T47D (cell line): ENCODE measurements around the gene EGFL8.
"Not testable (repeated sequence)": the region's sequence is repeated elsewhere in the genome, so short reads cannot be mapped to it uniquely, and the experiment has no call there.

Experiments used
- DNase-seq, 2 experiments: peaks; one replicate each; pipeline versions ENCODE4 v3.0.0 to v3.0.0-alpha.2; 2011 to 2012; ENCODE audit warnings: low read depth in 1 of 2, low spot score in 1 of 2
- JUND ChIP-seq: IDR thresholded peaks from 2 replicates; pipeline ENCODE4 v1.6.1; 2012; ENCODE audit warnings: low read depth
- in situ Hi-C: cut with HindIII; loops from 2 replicates; pipeline ENCODE4 v1.10.0; 2016; ENCODE audit warnings: low sequenced_read_pairs, low pct_unique_long_range_greater_than_20kb

The EGFL8 gene

DNA sequence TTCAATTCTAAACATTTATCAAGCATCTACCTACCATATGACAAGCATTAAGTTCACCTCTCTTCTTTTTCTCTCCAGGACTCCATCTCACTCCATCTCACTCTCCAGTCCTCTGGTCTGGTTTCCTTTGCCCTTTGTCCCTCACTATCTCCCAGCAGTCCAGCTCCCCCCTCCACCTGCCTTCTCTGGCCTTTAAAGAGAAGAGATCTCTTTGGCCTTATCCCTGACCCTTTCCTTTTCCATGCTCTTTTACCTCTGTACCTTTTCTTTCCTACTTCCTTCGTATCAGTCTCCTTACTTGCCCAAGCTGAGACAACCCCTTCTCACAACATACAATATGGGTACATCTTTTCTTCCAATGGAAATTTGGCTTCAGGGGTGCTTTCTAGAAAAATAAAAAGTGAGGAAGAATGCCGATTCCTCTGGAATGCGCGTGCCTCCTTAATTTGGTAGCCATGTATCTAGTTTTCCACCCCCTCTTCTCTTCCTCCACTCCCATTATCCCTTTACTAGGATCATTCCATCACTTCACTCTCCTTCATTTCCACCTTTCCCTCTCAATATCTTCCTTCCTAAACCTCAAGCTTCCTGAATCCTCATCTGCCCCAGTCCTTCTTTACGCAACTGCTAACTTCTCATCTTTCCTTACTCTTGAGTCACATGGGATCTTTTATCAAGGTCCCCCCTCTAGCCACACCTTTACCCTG, 12.2 kb downstream of the EGFL8 start:
- TF ChIP-seq JUND = no peak
- in situ Hi-C loops = no loop called here
- no peak for DNase-seq

DNA sequence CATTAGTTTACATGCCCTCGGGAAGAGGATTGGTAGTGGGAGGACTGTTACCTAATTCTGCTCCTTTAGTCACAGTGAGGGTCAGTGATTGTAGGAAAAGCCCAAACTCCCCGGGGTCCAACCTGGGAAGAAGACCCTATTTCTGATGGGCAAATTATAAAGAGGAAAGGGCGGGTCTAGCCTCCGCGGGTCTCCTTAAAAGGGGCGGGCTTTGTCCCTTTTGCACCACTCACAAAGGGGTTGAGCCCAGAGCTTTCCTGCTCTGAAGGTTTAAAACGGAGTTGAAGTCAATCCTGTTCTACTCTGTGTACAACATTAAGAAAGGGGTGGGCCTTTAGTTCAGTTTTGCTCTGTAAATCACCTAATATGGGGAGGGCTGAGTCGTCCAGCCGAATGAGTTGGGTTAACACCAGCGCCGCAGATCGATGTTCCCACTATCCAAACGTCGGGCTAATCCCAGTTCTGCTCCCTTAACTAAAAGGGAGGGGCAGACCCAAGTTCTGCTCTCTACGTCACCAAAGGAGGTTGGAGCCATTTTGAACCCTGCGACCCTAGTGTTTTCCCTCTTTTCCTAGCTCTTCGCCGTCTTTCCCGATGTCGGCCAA, 12.9 kb downstream of the EGFL8 start:
- in situ Hi-C loops = no loop called here
- DNase-seq = no peak
- TF ChIP-seq JUND = no peak

DNA sequence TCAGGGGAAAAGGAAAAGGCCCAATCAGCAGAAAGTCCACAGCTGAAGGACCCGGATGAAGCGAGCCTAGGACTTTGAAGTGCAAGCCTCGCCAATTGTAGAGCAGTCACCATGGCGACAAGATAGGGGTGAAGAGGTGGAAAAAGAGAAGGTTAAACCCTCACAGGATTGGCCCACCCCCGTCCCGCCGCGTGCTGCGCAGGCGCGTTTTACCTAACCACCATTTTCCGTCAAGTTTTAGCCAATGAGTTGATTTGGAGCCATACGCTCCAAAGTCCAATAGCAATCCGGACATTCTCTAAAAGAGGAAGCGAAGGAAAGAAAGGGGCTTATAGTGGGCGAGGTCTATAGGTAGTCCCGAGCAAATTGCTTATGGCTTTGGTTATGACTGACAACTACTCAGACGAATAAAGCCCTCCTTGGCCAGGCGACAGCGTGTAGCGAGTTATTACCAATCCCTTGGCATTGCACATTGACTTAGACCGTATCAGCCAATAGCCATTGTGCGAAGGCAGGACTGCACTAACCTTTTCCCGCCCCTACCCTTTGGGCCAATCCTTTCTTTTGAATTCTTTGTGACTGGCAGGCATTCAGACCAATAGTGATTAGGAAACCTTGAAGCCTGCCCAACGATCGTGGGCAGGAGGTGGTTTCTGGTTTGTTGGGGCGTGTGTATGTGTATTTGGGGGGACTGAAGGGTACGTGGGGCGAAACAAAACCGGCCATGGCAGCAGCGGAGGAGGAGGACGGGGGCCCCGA, 13.6 kb downstream of the EGFL8 start, which contains the start of gene RNF5:
TSS of gene RNF5 (plus strand) at position 618 of the 759 bp plus-strand sequence. CDS start at position 725, 107 bp downstream.
- in situ Hi-C loops = no loop called here
- DNase-seq = peak; percentile 96 to 100
- TF ChIP-seq JUND = no peak

DNA sequence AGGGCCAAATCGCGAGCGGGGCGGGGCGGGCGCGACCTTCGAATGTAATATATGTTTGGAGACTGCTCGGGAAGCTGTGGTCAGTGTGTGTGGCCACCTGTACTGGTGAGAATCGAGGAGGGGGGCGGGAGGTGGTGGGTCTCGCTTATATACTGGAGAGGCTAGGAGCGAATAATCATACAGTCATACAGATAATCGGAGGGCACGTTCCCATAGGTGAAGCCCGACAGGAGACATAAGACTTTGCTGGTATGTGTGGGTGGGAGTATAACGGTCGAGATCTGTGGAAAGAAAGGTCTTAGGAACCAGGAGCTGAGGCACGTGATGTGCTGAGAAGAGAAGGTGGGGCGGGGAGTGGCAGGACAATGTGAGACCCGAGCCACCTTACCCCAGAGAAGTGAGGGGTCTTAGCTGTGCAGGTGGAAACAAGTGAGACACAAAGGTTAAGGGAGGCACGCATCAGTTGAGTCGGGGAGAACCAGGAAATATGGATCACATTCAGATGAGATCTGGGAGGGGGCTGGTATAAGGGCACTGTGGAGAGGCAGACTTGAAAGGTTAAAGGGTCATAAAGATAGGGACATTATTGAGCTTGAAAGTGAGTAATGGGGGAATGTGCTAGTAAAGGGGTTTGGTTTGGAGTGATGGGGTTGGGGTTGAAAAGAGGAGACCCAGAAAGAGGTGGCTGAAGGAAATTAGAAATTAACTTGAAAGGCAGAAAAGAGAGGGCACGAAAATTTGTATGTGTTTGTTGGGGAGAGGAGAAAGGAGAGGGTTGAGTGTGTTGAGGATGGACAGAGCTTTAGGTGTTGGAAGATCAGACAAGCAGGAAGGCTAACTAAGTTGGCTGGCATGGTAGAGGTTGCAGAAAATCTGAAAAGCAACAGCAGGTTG, 14.4 kb downstream of the EGFL8 start:
- in situ Hi-C loops = no loop called here
- DNase-seq = no peak
- TF ChIP-seq JUND = no peak

DNA sequence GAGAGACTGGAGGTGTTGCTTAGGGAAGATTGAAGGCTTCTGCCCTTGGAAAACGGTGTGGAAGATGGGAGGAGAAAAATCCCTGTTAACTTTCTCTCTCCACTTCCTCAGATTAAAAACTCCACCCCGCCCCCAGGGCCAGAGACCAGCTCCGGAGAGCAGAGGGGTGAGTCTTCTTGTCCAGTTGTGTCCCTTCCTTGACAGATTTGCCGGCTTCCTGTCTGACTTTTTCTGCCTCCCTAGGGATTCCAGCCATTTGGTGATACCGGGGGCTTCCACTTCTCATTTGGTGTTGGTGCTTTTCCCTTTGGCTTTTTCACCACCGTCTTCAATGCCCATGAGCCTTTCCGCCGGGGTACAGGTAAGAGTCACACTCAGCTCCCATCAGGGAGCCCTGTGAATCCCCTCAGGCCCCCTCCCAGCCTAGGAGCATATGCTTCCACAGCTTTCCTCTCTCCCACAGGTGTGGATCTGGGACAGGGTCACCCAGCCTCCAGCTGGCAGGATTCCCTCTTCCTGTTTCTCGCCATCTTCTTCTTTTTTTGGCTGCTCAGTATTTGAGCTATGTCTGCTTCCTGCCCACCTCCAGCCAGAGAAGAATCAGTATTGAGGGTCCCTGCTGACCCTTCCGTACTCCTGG, 15.5 kb downstream of the EGFL8 start:
- no peak for DNase-seq
- in situ Hi-C loops = no loop called here
- no peak for TF ChIP-seq JUND

DNA sequence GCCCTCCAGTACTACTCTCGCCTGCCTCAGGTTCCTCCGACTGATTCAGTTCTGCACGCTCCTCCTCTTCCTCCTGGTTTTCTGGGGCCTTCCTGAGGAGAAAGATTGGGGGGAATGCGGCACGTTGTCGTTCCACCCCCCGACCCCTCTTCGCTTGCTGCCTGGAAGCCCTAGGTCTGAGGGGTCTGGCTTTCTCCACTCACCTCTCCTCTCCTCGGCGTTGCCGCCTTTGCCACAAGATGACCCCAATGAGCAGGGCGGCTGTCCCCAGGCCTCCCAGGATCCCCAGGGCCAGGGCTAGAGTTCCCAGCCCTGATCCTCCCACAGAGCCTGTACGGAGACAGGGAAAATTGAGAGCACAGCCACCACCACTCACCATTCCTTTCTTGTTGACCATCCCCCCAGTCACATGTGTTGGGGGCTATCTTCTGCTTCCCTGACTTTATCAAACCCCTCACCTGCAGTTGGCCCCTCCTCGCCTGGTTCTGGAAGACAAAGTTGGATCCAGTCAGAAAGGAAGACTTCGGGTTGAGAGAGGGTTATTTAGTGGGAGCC, 16.8 kb downstream of the EGFL8 start:
- DNase-seq = no peak
- TF ChIP-seq JUND = no peak
- in situ Hi-C loops = no loop called here

DNA sequence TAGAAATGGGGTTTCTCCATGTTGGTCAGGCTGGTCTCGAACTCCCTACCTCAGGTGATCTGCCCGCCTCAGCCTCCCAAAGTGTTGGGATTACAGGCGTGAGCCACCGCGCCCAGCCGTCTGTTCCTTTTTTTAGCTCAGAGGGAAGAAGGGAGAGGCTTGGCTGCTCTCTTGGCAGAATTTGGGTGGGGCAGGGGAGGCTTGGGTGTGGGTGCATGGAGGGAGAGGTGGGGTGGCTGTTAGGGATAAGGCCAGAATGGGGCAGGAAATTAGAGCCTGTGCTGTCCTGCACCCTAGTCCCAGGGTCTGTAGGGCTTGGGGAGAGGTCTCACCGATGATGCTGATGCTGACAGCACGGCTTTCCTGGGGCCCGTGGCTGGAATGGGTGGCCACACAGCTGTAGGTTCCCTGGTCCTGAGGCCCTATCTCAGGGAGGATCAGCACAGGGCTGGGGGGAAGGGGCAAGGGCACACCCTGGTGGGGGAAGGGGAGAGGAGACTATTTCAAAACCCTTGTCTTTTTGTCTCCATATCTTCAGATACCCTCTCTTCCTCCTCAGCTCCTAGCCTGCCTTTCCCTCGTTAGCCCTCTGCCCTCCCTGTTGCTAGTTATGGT, 17.6 kb downstream of the EGFL8 start:
- TF ChIP-seq JUND = no peak
- in situ Hi-C loops = no loop called here
- DNase-seq = no peak

DNA sequence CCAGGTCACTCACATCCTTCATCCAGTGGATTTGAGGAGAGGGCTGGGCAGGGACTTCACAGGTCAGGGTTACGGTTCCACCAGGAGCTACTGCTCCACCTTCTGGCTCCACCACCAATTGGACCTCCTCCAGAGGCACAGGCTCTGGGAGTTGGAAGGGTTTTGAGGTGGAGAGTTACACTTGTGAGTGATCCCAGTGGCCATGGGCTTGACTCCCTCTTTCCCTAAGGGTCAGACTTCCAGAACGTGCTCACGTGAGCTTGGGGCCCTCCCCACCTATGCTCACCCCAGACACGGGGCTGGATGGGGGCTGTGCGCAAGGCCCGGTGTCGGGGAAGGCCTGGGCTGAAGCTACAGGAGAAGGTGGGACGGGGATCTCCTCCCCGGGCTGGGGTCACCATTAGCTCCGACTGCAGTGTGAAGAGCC, 18.2 kb downstream of the EGFL8 start:
- TF ChIP-seq JUND = no peak
- in situ Hi-C loops = no loop called here
- no peak for DNase-seq

DNA sequence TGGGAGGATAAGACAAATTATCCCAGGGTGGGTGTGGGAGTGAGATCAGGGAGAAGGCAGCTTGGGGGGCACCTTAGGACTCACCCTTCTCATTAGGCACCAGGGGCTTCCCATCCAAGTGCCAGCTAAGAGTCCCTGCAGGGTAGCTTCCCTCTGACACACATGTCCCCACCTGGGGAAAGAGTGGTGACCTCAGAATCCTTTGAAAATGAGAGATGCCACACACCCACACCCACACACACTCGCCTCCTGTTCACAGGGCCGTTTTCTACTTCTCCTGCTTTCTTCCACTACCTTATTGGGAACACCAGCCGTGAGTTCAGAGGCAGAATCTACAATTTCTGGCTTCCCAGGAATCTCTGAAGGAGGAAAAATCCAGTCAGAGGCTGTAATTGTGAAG, 18.6 kb downstream of the EGFL8 start:
- DNase-seq = no peak
- no peak for TF ChIP-seq JUND
- in situ Hi-C loops = no loop called here

DNA sequence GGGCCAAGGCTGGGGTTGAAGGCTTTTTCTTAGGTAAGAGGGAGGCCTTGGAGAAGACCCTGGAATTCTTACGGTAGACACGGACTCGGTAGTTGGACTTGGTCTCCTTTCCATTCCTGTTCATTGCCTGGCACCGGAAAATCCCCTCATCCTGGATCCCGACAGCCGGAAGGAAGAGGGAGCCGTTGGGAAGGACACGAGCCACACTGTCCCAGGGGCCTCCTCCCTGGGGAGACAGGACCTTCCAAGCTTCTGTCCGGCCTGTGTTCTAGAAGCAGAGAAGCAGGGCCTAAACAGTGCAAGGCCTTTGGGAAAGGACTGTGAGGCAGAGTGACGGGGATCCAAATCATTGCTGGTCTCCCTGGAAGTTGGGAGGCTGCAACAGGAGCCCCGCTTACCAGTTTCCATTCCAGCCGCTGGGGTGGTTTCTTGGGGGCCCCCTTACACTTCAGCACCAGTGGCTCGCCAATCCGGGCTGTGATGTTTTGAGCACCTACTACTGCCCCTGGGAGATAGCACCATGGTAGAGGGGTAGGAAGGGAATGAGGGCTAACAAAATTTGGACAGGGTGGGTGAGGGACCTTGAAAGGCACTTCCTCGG, 19.2 kb downstream of the EGFL8 start:
- no peak for DNase-seq
- in situ Hi-C loops = no loop called here
- no peak for TF ChIP-seq JUND

DNA sequence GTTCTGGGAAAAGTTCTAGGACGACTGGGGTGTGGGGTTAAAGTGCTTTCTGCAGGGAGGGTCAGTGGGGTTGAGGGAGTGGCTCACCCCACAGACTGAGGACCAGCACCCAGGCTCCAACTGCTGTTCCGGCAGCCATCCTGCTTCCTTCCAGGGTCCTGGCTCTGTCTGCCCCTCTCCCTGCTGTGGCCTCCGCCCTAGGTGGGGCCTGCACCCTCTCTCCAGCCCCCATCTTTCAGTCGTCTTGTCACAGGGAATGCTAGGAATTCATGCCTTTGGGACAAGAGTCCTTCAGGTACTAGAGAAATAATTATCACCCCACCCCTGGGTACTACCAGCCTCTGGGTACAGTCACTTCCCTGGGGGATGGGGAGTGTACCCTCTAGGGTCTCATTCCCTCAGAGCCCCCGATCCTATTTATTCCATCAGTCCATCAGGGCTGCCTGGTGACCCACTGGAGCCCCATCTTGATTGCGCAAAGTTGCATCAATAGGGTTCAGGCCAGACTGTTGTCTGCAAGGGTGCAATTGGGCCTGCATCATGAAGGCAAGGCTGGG, 19.8 kb downstream of the EGFL8 start, which contains the start of gene AGER:
TSS of gene AGER (minus strand) at position 170 of the 557 bp plus-strand sequence. CDS start at position 139, 31 bp downstream.
- TF ChIP-seq JUND = no peak
- DNase-seq = no peak
- in situ Hi-C loops = no loop called here

DNA sequence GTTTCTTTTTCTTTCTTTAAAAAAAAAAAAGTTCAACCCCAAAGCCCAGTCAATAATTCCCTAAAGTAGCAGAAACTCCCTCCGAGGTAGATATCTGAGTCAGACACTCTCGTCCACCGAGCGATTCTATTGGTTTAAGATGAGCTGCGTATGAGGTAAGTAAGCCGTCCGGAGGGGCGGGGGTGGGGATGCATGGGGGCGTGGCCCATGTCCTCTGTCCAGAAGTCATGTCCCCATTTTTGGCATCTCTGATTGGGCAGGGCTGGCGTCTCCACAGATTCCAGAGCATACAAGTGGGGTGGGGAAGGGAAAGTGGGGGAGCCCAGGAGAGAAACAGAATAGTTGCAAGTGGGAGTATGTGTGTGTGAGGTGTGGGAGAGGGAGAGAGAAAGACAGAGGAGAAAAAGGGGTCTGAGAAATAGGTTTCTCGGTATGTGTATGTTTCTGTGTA, 21.3 kb downstream of the EGFL8 start:
- peak in 1 of 2 experiments; percentile 58 for DNase-seq
- in situ Hi-C loops = not testable (repeated sequence)

DNA sequence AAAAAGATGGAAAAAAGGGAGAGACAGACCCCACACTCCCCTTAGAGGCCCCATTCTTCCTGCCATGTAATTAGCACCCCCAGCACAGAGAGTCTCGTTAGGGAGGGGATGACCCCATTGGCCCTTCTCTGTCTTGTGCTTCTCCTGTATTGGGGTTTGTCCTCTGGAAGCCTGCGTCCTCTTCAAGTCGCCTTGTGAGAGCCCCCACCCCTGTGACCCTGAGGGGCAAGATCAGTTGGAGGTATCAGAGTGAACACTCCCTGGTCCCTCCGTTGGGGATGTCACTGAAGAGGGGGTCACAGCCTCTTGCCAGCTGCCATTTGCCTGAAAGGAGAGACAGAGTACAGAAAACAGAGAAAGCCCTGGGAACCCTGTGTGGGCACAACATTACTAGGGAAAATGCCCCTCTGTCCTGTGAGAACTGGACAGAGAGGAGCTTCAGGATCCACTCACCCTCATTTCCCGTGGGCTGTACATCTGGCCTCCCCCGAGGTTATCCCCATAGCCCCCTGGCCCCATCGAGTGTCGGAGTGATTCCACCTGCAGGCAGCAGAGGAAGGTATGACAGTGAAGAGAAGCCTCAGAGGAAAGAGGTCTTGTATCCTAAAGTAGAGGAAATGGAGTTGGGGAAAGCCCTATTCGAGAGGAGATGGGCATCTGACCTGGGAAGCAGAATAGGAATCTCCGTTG, 21.9 kb downstream of the EGFL8 start:
- DNase-seq, in situ Hi-C loops: not testable (repeated sequence)
